Ovary (tissue), 9 donors: ENCODE data around the gene CLEC16A. TPM values are rescaled to one million over a fixed set of nuclear protein-coding genes. Genes with fewer than 3 reads are reported as not detected.

Experiments
- DNase-seq, 5 donors: peaks; one replicate each; pipeline ENCODE4 v3.0.0-alpha.2; 2019 to 2020
- H3K27ac ChIP-seq, 2 donors: fragments of 200-600 bp; one replicate each; pipeline versions ENCODE4 v1.5.1 to v1.8.0; 2019 to 2022
- H3K27me3 ChIP-seq: fragments of 200-600 bp; one replicate; pipeline ENCODE4 v1.8.0; 2022
- H3K36me3 ChIP-seq: fragments of 200-600 bp; sonication (generic); one replicate; pipeline ENCODE4 v1.5.1; 2019
- H3K4me1 ChIP-seq: one replicate; pipeline ENCODE4 v1.8.1; 2013; ENCODE audit warnings: mild to moderate bottlenecking, moderate library complexity; ENCODE audit not compliant: insufficient read depth
- H3K4me3 ChIP-seq: fragments of 200-600 bp; sonication (generic); one replicate; pipeline ENCODE4 v1.5.1; 2017
- H3K9me3 ChIP-seq, 2 donors: fragments of 200-600 bp in 1 of 2; sonication (generic) in 1 of 2; one replicate each; pipeline versions ENCODE4 v1.5.1 to v1.8.1; 2013 to 2019; ENCODE audit warnings: mild to moderate bottlenecking in 1 of 2, moderate library complexity in 1 of 2
- EP300 ChIP-seq: sonication (generic); formaldehyde crosslinking; IDR thresholded peaks from one replicate; pipeline ENCODE4 v1.6.1; 2017; ENCODE audit warnings: antibody characterized with exemption
- POLR2A ChIP-seq: fragments of 450-650 bp; IDR thresholded peaks from one replicate; pipeline ENCODE4 v1.6.1; 2017; ENCODE audit warnings: antibody characterized with exemption, mild to moderate bottlenecking, moderate library complexity
- WGBS, 3 donors: extraction: QIAGEN DNeasy Blood & Tissue Kit in 1 of 3; methylation state at CpG; one replicate each; pipeline versions ENCODE4 v1.1.5 to v1.1.7; 2013 to 2017; 5-methylcytosine and 5-hydroxymethylcytosine counted together
- intact Hi-C, 4 donors: fragments of 100-400 bp; cut with DNase I; formaldehyde crosslinking; loops; one replicate each; pipeline versions ENCODE4 v1.11.0 to v1.15.1; 2022 to 2023
- polyA plus RNA-seq, 2 donors: library from polyadenylated mRNA; stranded (reverse); fragments of 200-250 nt in 1 of 2; fragments of 350-450 nt in 1 of 2; fragmentation: Illumina TruSeq in 1 of 2; extraction: RNeasy Lipid Tissue Mini Kit (QIAGEN cat#74804) in 1 of 2; gene quantifications; one replicate each; pipeline ENCODE4 v1.2.3, GENCODE V29; 2013 to 2014
- total RNA-seq, 7 donors: library from RNA; depleted of rRNA in 2 of 7; stranded (reverse); fragments of >200 nt in 2 of 7; fragmentation: NEBNext Ultra II Directional in 3 of 7; extraction: Animal tissue kit (Norgen Biotek cat#: 25700) in 3 of 7; gene quantifications; one replicate each; pipeline versions ENCODE4 v1.1.0 to v1.2.4, GENCODE V29; 2016 to 2023
- TF ChIP-seq, protein P1 (sequence below), 3 donors: fragments of 450-650 bp in 2 of 3; fragments of 200-600 bp in 1 of 3; IDR thresholded peaks; one replicate each; pipeline versions ENCODE4 v1.5.1 to v1.8.0; 2016 to 2022; ENCODE audit warnings: antibody characterized with exemption in 3 of 3, mild to moderate bottlenecking in 1 of 3
- donor health status: DM: no; HTN: no; CAD: no; lungs with moderate emphysema.
- donor health status: DM: no; HTN: no; CAD: no.
- donor health status: Bipolar disorder and iron deficiency.
- donor health status: DM: yes; HTN: yes; CAD: no.
- donor health status: DM: no; HTN: no; CAD: no.
- donor health status: DM: yes; HTN: yes; CAD: no.

The CLEC16A gene
- total and polyA plus RNA-seq, 9 donors: 6.4 to 28.1 (median 16.5) TPM

DNA sequence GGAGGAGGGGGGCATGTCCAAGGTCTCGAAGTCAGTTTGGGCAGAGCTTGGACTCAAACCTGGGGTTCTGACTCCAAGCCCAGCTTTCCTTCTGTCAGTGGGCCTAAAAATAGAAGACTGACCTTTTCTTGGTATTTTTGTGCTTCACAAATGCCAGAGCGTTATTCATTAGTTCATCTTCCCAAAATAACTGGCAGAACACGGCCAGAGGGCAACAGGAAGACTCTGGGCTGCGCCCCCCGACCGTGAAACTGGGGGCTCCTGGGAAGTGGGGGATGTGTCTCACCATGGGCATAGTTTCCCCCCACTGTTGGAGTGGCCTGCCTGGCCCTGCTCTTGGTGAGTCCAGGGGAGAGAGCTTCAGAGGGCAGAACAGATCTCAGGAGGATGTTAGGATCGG lies 217.6 kb downstream of the CLEC16A start:
- Histone ChIP-seq H3K36me3 (no peaks in the 10 kb centered on the region), H3K4me1 (peaks cover 5% of the 10 kb centered on the region), H3K27ac (peak overlapping the region in 1 of 2 donors; percentile 75), H3K27me3 (no peaks in the 10 kb centered on the region), H3K4me3 (no peak overlapping the region), H3K9me3 (no peaks in the 10 kb centered on the region)
- WGBS, 3 donors: 13 to 27% (median 14%) methylated on average over 7 of the region's 7 CpGs
- peak in 2 of 5 donors; percentile 30 to 56 for DNase-seq
- TF ChIP-seq EP300 (no peak), POLR2A (no peak)
- intact Hi-C loops: no loop called here

DNA sequence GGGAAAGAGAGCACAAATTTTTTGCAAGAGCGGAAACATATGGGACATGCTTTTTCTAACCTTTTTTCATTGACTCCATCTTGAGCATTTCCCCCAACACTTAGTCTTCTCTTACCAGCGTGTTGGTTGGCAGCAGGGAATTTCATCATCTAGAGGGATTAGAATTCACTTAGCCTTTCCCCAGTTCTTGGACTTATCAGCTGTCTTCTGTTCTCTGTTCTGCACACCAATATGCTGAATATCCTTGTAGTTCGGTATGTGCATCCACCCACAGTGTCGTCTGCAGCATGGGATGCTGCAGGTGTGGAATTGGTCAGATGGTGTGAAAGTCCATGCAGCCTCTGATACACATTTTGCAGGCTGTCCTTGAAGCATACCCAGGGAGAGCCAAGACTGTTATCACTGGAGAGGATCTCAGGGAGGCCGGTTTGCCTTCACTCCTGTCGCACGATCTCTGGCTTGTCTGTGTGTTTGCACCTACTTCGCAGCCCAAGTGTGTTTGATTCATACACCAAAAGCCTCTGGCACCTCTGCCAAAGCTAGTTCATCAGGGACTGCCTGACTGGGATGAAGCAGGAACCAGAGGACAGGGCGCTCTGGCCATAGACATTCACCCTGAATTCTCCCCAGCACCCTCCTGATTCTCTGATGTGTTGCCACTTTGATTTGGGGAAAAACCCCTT lies 218.4 kb downstream of the CLEC16A start:
- peak overlapping the region in 1 of 2 donors; percentile 75 for H3K27ac ChIP-seq
- 82 to 84% (median 82%) methylated on average over 9 of the region's 9 CpGs for WGBS, 3 donors
- no peak for TF ChIP-seq EP300
- TF ChIP-seq, protein P1, sequence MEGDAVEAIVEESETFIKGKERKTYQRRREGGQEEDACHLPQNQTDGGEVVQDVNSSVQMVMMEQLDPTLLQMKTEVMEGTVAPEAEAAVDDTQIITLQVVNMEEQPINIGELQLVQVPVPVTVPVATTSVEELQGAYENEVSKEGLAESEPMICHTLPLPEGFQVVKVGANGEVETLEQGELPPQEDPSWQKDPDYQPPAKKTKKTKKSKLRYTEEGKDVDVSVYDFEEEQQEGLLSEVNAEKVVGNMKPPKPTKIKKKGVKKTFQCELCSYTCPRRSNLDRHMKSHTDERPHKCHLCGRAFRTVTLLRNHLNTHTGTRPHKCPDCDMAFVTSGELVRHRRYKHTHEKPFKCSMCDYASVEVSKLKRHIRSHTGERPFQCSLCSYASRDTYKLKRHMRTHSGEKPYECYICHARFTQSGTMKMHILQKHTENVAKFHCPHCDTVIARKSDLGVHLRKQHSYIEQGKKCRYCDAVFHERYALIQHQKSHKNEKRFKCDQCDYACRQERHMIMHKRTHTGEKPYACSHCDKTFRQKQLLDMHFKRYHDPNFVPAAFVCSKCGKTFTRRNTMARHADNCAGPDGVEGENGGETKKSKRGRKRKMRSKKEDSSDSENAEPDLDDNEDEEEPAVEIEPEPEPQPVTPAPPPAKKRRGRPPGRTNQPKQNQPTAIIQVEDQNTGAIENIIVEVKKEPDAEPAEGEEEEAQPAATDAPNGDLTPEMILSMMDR (IDR thresholded peaks at IDR 0.05): no peak
- TF ChIP-seq POLR2A: no peak
- peaks cover 5% of the 10 kb centered on the region for H3K4me1 ChIP-seq
- H3K9me3 ChIP-seq: no peaks in the 10 kb centered on the region
- H3K27me3 ChIP-seq: no peaks in the 10 kb centered on the region
- no peaks in the 10 kb centered on the region for H3K36me3 ChIP-seq
- DNase-seq: no peak
- intact Hi-C loops: no loop called here
- no peak overlapping the region for H3K4me3 ChIP-seq

DNA sequence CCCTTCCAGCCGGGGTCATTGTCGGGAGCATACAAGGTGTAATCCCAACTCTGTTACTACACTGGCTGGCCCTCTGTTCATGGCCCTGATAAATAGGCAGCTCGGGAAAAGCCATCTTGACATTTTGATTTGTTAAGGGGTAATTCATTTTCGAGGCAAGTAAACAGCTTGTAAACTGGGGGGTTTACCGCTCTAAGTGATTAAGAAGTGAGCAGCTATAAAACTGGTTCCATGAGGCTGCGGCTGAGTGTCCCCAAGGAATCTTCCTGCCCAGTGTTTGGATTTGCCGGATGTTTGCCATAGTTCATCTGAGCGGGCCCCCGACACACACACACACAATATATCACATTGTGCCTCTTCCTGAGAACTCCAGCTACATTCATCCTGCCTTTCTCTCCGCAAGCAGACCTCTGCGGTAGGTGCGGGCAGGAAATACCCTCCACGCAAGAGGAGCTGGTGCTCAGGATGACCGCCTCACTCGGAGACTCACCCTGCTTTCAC lies 219.4 kb downstream of the CLEC16A start:
- DNase-seq: no peak
- no peak for TF ChIP-seq POLR2A
- no peak for TF ChIP-seq EP300
- Histone ChIP-seq H3K27ac (no peak overlapping the region), H3K9me3 (no peaks in the 10 kb centered on the region), H3K27me3 (no peaks in the 10 kb centered on the region), H3K4me1 (peaks cover 6% of the 10 kb centered on the region), H3K36me3 (no peaks in the 10 kb centered on the region), H3K4me3 (no peak overlapping the region)
- WGBS, 3 donors: 92 to 94% (median 94%) methylated on average over 15 of the region's 15 CpGs
- intact Hi-C loops: no loop called here

DNA sequence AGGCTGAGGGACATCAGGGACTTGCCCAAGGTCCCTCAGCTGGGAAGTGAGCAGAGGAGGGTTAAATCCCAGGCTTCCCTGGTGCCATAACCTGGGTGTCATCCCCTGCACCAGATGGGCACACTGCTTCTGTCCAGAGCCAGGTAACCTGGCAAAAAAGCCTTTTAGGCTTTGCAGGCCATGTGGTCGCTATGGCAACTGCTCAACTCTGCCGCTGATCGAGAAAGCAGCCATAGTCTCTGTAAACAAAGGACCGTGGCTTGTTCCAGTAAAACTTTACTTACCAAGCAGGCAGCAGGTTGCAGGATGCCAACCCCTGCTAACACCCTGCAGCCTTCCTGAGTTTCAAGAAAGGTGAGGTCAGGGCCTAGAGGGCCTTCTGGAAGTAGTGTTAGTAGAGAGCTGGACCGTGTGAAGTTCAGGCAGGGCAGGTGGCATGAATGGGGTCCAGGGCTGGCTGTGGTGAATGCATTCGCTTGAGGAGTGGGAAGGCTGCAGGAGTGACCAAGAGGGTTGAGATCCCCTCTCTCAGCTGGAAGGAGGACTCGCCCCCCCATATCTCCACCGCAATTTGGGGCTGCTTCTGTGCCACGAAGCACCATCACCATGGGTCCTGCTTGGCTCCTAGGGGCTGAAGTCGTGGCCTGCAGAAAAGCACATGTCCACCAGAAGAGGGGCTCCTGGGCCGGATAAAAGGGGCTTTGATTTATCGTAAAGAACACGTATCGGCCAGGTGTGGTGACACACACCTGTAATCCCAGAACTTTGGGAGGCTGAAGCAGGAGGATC lies 220.3 kb downstream of the CLEC16A start:
- intact Hi-C loops: no loop called here

DNA sequence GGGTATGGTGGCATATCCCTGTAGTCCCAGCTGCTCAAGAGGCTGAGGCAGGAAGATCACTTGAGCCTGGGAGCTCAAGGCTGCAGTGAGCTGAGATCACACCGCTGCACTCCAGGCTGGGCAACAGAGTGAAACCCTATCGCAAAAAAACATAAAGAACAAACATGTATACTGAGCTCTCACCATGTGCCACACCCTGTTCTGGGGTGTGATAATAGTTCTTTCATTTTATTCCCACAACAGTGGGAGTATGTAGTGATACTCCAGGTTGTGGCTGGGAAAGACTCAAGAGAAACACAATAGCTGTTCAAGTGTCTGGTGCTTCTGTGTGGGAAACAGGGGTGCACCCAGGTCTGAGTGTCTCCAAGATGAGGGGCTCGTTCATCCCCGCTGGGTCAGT lies 221.0 kb downstream of the CLEC16A start:
- 96 to 99% (median 96%) methylated on average over 4 of the region's 4 CpGs for WGBS, 3 donors
- no peaks in the 10 kb centered on the region for H3K9me3 ChIP-seq
- no peaks in the 10 kb centered on the region for H3K27me3 ChIP-seq
- intact Hi-C loops: no loop called here
- peaks cover 7% of the 10 kb centered on the region for H3K4me1 ChIP-seq
- no peaks in the 10 kb centered on the region for H3K36me3 ChIP-seq
- no peak for DNase-seq
- H3K4me3 ChIP-seq: no peak overlapping the region
- TF ChIP-seq POLR2A: no peak
- TF ChIP-seq, protein P1 (IDR thresholded peaks at IDR 0.05): no peak
- TF ChIP-seq EP300: no peak
- H3K27ac ChIP-seq: no peak overlapping the region

More for the DNA sequence above, 220.3 kb downstream of the CLEC16A start:
- TF ChIP-seq POLR2A (no peak), EP300 (no peak)
- TF ChIP-seq, protein P1 (IDR thresholded peaks at IDR 0.05): no peak
- 93 to 98% (median 94%) methylated on average over 14 of the region's 14 CpGs for WGBS, 3 donors
- peaks cover 7% of the 10 kb centered on the region for H3K4me1 ChIP-seq
- no peak overlapping the region for H3K27ac ChIP-seq
- H3K36me3 ChIP-seq: no peaks in the 10 kb centered on the region
- H3K27me3 ChIP-seq: no peaks in the 10 kb centered on the region
- no peak for DNase-seq
- no peaks in the 10 kb centered on the region for H3K9me3 ChIP-seq
- no peak overlapping the region for H3K4me3 ChIP-seq
